Adipocyte (in vitro differentiated cells): ENCODE results near the gene POM121L12.

ENCODE experiments used
- DNase-seq: peaks from one replicate; pipeline ENCODE4 v3.0.0-alpha.2; 2015; ENCODE audit warnings: low read depth
- H3K27me3 ChIP-seq: replicated peaks from 2 replicates; pipeline ENCODE4 v1.7.0; 2013; ENCODE audit warnings: mild to moderate bottlenecking, low read length, moderate library complexity; ENCODE audit not compliant: control insufficient read depth, insufficient read depth
- H3K36me3 ChIP-seq: 2 replicates; pipeline ENCODE4 v1.7.0; 2013; ENCODE audit warnings: low read length, mild to moderate bottlenecking, moderate library complexity; ENCODE audit not compliant: control insufficient read depth, insufficient read depth, severe bottlenecking
- H3K4me1 ChIP-seq: 2 replicates; pipeline ENCODE4 v1.7.0; 2013; ENCODE audit warnings: mild to moderate bottlenecking, low read length, moderate library complexity; ENCODE audit not compliant: control insufficient read depth, insufficient read depth
- H3K4me3 ChIP-seq: 2 replicates; pipeline ENCODE4 v1.7.0; 2013; ENCODE audit warnings: mild to moderate bottlenecking, low read length, moderate library complexity
- H3K9ac ChIP-seq: 2 replicates; pipeline ENCODE4 v1.7.0; 2013; ENCODE audit warnings: mild to moderate bottlenecking, low read length, moderate library complexity
- H3K9me3 ChIP-seq: 2 replicates; pipeline ENCODE4 v1.7.0; 2013; ENCODE audit warnings: mild to moderate bottlenecking, low read length, moderate library complexity; ENCODE audit not compliant: control insufficient read depth

The POM121L12 gene

DNA sequence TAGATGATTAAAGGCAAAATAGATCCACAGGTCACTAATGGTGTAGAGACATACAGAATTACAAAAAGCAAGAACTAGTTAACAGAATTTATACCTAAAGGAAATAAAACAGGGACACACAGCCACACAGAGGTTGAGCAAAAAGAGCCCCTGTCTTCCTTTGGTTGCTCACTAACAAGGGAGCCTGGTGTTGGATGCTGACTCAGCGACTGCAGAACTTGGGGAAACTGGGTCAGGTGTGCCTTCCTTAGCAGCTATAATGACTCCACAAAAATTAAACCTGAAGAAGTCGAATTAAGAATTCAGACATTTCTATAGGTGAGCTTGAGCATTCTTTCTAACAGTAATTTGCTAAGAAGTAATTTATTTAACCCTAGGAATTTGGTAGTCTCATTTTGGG lies 15.0 kb downstream of the POM121L12 start:
- H3K9me3 ChIP-seq, result no peaks in the 10 kb centered on the region
- no peak overlapping the region for H3K4me3 ChIP-seq
- no peaks in the 10 kb centered on the region for H3K36me3 ChIP-seq
- DNase-seq, result no peak
- no peaks in the 10 kb centered on the region for H3K27me3 ChIP-seq
- H3K9ac ChIP-seq, result no peak overlapping the region
- H3K4me1 ChIP-seq, result no peaks in the 10 kb centered on the region

DNA sequence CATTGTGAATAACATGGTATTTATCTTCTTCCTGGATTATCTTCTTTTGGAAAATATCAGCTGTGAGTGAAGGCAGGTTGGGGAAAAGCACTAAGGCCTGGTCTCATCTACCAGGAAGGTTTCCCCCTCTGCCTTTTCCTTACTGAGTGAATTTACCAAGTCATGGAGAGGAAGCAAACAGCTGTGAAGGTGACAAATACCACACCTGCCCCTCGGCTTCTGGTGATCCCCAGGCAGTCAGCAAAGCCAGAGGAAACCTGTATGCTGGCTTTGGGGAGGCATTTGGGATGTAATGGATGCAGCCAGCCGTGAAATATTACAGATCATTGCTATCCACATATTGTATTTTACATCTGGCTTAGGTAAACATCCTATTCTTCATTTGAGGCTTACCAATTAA lies 24.2 kb downstream of the POM121L12 start:
- Histone ChIP-seq H3K9me3 (peaks cover 8% of the 10 kb centered on the region), H3K36me3 (no peaks in the 10 kb centered on the region), H3K4me1 (no peaks in the 10 kb centered on the region), H3K9ac (no peak overlapping the region), H3K4me3 (no peak overlapping the region), H3K27me3 (no peaks in the 10 kb centered on the region)
- DNase-seq, result no peak

DNA sequence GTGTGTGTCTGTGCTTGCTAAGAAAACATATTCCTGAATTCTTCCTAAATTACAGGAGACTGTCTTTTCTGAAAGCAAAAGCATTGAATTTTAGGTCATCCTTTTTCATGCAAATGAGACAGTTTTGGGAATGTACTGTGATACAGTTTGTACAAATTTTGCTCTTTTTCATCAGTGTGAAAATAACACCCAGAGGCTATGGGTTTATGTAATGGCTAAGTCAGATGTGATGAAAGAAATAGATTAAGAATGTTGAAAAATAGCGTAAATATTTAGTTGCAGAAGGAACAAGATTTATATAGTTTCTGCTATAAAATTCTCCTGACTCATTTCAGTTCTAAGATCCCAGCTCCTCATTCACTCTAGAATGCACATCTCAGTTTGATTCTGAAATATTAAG lies 24.6 kb downstream of the POM121L12 start:
- H3K4me1 ChIP-seq, result no peaks in the 10 kb centered on the region
- peaks cover 8% of the 10 kb centered on the region for H3K9me3 ChIP-seq
- H3K27me3 ChIP-seq, result no peaks in the 10 kb centered on the region
- no peak overlapping the region for H3K9ac ChIP-seq
- no peak overlapping the region for H3K4me3 ChIP-seq
- DNase-seq, result no peak
- H3K36me3 ChIP-seq, result no peaks in the 10 kb centered on the region

DNA sequence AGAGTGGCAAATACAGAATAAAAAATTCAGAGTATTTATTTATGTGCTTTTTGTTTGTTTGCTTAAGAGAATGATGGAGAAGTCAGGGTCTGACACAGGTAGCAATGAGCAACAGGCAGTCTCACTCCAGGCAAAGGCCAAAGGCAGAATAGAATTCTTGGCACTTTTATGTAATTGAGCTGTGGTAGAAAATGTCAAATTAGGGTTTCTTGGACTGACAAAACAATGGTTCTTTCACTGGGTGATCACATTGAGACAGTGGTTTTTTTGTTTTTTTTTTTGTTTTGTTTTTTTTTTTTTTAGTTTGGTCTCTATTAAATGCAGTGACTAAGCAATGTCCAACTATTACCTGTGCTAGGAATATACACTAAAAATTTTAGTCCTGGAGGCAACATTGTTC lies 27.4 kb downstream of the POM121L12 start:
- peaks cover 12% of the 10 kb centered on the region for H3K9me3 ChIP-seq
- no peak overlapping the region for H3K9ac ChIP-seq
- DNase-seq, result no peak
- H3K4me3 ChIP-seq, result no peak overlapping the region
- no peaks in the 10 kb centered on the region for H3K36me3 ChIP-seq
- no peaks in the 10 kb centered on the region for H3K4me1 ChIP-seq
- H3K27me3 ChIP-seq, result no peaks in the 10 kb centered on the region

DNA sequence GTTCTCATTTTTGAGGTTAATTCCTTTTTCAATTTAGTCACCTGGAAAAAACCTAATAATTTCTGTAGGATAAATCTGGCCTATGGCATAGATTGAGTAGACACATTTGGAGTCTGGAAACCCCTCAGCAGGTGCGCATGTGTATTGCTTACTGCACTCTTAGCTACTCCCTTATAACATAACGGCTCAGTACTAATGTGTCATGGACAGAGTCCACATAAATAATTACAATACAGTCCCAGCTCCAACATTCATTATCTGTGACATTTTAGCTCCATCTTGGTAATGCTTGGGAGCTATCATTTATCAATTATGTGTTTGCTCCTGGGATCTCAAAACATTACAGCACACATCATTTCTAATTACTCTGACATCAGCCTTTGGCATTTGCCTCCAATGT lies 33.2 kb downstream of the POM121L12 start:
- Histone ChIP-seq H3K4me3 (no peak overlapping the region), H3K36me3 (no peaks in the 10 kb centered on the region), H3K27me3 (no peaks in the 10 kb centered on the region), H3K9me3 (peaks cover 4% of the 10 kb centered on the region), H3K4me1 (no peaks in the 10 kb centered on the region), H3K9ac (no peak overlapping the region)
- DNase-seq, result no peak

DNA sequence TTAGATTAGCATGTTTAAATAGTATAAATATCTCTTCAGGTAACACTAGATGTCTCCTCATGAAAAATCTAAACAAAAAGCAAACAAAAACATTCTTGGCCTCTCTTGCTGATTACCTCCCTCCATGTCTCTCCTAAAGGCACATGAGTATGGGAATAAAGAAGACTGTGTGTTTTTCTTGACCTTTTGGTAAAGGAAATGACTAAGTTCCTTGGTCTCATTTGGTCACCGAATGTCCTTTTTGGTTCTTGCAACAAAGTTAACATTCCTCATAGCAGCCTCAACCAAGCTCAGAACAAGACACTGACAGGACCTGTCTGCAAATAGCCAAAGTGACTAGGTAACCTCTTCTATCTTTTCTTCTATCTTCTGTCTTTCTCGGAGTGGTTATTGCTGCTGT lies 35.5 kb downstream of the POM121L12 start:
- H3K36me3 ChIP-seq, result no peaks in the 10 kb centered on the region
- H3K9me3 ChIP-seq, result peaks cover 2% of the 10 kb centered on the region
- no peak overlapping the region for H3K4me3 ChIP-seq
- no peaks in the 10 kb centered on the region for H3K27me3 ChIP-seq
- no peaks in the 10 kb centered on the region for H3K4me1 ChIP-seq
- DNase-seq, result no peak
- no peak overlapping the region for H3K9ac ChIP-seq
